Esophagus squamous epithelium (tissue), 5 donors: Measurements from ENCODE around the gene GFI1B. TPM values are rescaled to one million over a fixed set of nuclear protein-coding genes. Genes with fewer than 3 reads are reported as not detected.
"Not testable (repeated sequence)": the region's sequence is repeated elsewhere in the genome, so short reads cannot be mapped to it uniquely, and the experiment has no call there.

Experiments used
- DNase-seq: peaks from one replicate; lab custom pipeline; 2025; lab: John Stamatoyannopoulos, UW
- H3K27ac ChIP-seq, 4 donors: fragments of 200-600 bp; sonication (generic); one replicate each; pipeline ENCODE4 v1.5.1; 2016 to 2019; ENCODE audit warnings: mild to moderate bottlenecking in 1 of 4
- H3K27me3 ChIP-seq, 4 donors: fragments of 200-600 bp; sonication (generic); 1 replicate in 3 of 4; 2 replicates in 1 of 4; pipeline versions ENCODE4 v1.5.1 to v1.6.0; 2017 to 2021; ENCODE audit warnings: antibody characterized with exemption in 1 of 4
- H3K36me3 ChIP-seq, 3 donors: fragments of 200-600 bp; sonication (generic); one replicate each; pipeline ENCODE4 v1.5.1; 2016 to 2019
- H3K4me1 ChIP-seq, 3 donors: fragments of 200-600 bp; sonication (generic); one replicate each; pipeline ENCODE4 v1.5.1; 2017 to 2019
- H3K4me3 ChIP-seq, 4 donors: fragments of 200-600 bp; sonication (generic); 1 replicate in 3 of 4; 2 replicates in 1 of 4; pipeline ENCODE4 v1.5.1; 2016 to 2019; ENCODE audit warnings: mild to moderate bottlenecking in 2 of 4, moderate library complexity in 1 of 4
- H3K9me3 ChIP-seq, 3 donors: fragments of 200-600 bp; sonication (generic); one replicate each; pipeline ENCODE4 v1.5.1; 2016 to 2019
- CTCF ChIP-seq, 6 experiments: fragments of 450-650 bp in 4 of 6; fragments of 200-600 bp in 2 of 6; sonication (generic) in 2 of 6; IDR thresholded peaks; one replicate each; pipeline ENCODE4 v1.5.1; 2016 to 2019; ENCODE audit warnings: antibody characterized with exemption in 6 of 6, mild to moderate bottlenecking in 4 of 6, moderate library complexity in 4 of 6
- POLR2A ChIP-seq, 4 donors: fragments of 450-650 bp; IDR thresholded peaks; one replicate each; pipeline ENCODE4 v1.6.1; 2017; ENCODE audit warnings: antibody characterized with exemption in 4 of 4, mild to moderate bottlenecking in 4 of 4, moderate library complexity in 3 of 4
- WGBS, 2 donors: methylation state at CpG; one replicate each; pipeline ENCODE4 v1.1.5; 2018; 5-methylcytosine and 5-hydroxymethylcytosine counted together
- intact Hi-C: fragments of 100-400 bp; cut with DNase I; formaldehyde crosslinking; loops from one replicate; pipeline ENCODE4 v1.15.0; 2022
- total RNA-seq, 4 donors: library from RNA; depleted of rRNA; stranded (reverse); fragments of >200 nt; gene quantifications; one replicate each; pipeline ENCODE4 v1.1.0, GENCODE V29; 2016
- donor health status: DM: yes; HTN: yes; CAD: no.

Gene GFI1B
- total RNA-seq, 4 donors from 2014 or later = 0.57 TPM; not detected in 3

GRCh38 chr9:132955123-132955522 lies 23.4 kb upstream of the GFI1B start:
- Histone ChIP-seq H3K27me3 (no peaks in the 10 kb centered on the region), H3K4me1 (no peaks in the 10 kb centered on the region), H3K9me3 (peaks cover 0 to 13% (median 5%) of the 10 kb centered on the region in 3 donors), H3K4me3 (no peak overlapping the region), H3K36me3 (no peaks in the 10 kb centered on the region), H3K27ac (no peak overlapping the region)
- intact Hi-C loops = no loop called here
- no peak for DNase-seq
- no peak for TF ChIP-seq CTCF (IDR thresholded peaks at IDR 0.05)
- no peak for TF ChIP-seq POLR2A (IDR thresholded peaks at IDR 0.05)
- 74 to 77% methylated on average over 2 of the region's 2 CpGs for WGBS, 2 donors

- H3K27ac ChIP-seq = no peak overlapping the region
Observed at GRCh38 chr9:132955768-132956167, 22.7 kb upstream of the GFI1B start.

GRCh38 chr9:132957805-132958204 lies 20.7 kb upstream of the GFI1B start:
- Histone ChIP-seq H3K27me3 (no peaks in the 10 kb centered on the region), H3K27ac (no peak overlapping the region), H3K9me3 (peaks cover 0 to 13% (median 5%) of the 10 kb centered on the region in 3 donors), H3K36me3 (no peaks in the 10 kb centered on the region), H3K4me1 (no peaks in the 10 kb centered on the region), H3K4me3 (no peak overlapping the region)
- WGBS, 2 donors = 73 to 80% methylated on average over 6 of the region's 6 CpGs
- no peak for TF ChIP-seq CTCF (IDR thresholded peaks at IDR 0.05)
- TF ChIP-seq POLR2A (IDR thresholded peaks at IDR 0.05) = no peak
- intact Hi-C loops = no loop called here
- DNase-seq = no peak

More at GRCh38 chr9:132955768-132956167, 22.7 kb upstream of the GFI1B start:
- TF ChIP-seq POLR2A (IDR thresholded peaks at IDR 0.05) (no peak), CTCF (IDR thresholded peaks at IDR 0.05) (no peak)
- no peaks in the 10 kb centered on the region for H3K4me1 ChIP-seq
- H3K9me3 ChIP-seq = peaks cover 0 to 13% (median 5%) of the 10 kb centered on the region in 3 donors
- intact Hi-C loops = no loop called here
- no peaks in the 10 kb centered on the region for H3K36me3 ChIP-seq
- DNase-seq = no peak
- H3K4me3 ChIP-seq = no peak overlapping the region
- 36 to 43% methylated on average over 2 of the region's 2 CpGs for WGBS, 2 donors
- no peaks in the 10 kb centered on the region for H3K27me3 ChIP-seq

- no peak overlapping the region for H3K27ac ChIP-seq
- intact Hi-C loops = no loop called here
- 59 to 72% methylated on average over 6 of the region's 6 CpGs for WGBS, 2 donors
- no peak for DNase-seq
- H3K36me3 ChIP-seq = no peaks in the 10 kb centered on the region
- no peak for TF ChIP-seq CTCF (IDR thresholded peaks at IDR 0.05)
- no peak for TF ChIP-seq POLR2A (IDR thresholded peaks at IDR 0.05)
- no peaks in the 10 kb centered on the region for H3K4me1 ChIP-seq
- no peaks in the 10 kb centered on the region for H3K9me3 ChIP-seq
- H3K27me3 ChIP-seq = peaks cover 0 to 20% (median 0%) of the 10 kb centered on the region in 4 donors
- H3K4me3 ChIP-seq = no peak overlapping the region
Observed at GRCh38 chr9:132961002-132961401, 17.5 kb upstream of the GFI1B start.

GRCh38 chr9:132965478-132965877 lies 13.0 kb upstream of the GFI1B start:
- Histone ChIP-seq H3K9me3 (no peaks in the 10 kb centered on the region), H3K27ac (no peak overlapping the region), H3K4me3 (no peak overlapping the region), H3K27me3 (peaks cover 0 to 43% (median 0%) of the 10 kb centered on the region in 4 donors), H3K36me3 (no peaks in the 10 kb centered on the region), H3K4me1 (no peaks in the 10 kb centered on the region)
- intact Hi-C loops = no loop called here
- no peak for DNase-seq
- 78 to 89% methylated on average over 6 to 9 of the region's 9 CpGs for WGBS, 2 donors
- TF ChIP-seq POLR2A (IDR thresholded peaks at IDR 0.05) = no peak
- TF ChIP-seq CTCF (IDR thresholded peaks at IDR 0.05) = no peak

GRCh38 chr9:132967908-132968307 lies 10.6 kb upstream of the GFI1B start:
- WGBS, 2 donors = 81 to 92% methylated on average over 3 of the region's 3 CpGs

More at GRCh38 chr9:132967908-132968307, 10.6 kb upstream of the GFI1B start:
- DNase-seq, intact Hi-C loops, H3K4me1 ChIP-seq, H3K36me3 ChIP-seq, H3K4me3 ChIP-seq, H3K27ac ChIP-seq, H3K9me3 ChIP-seq: not testable (repeated sequence)
- peaks cover 0 to 58% (median 0%) of the 10 kb centered on the region in 4 donors for H3K27me3 ChIP-seq
